HEK293 (cell line): ENCODE measurements around the gene ZFP1.

Experiments used
- CTCF ChIA-PET: fragments of 350-600 bp; formaldehyde crosslinking; extraction: SDS; loops from one replicate; lab custom pipeline; 2021; ENCODE audit warnings: antibody characterized with exemption; lab: Yijun Ruan, JAX
- POLR2A ChIA-PET: fragments of 300-600 bp; formaldehyde crosslinking; extraction: SDS; loops from one replicate; lab custom pipeline; 2020; ENCODE audit warnings: antibody characterized with exemption, inconsistent platforms; lab: Yijun Ruan, JAX
- H3K27ac ChIP-seq: fragments of 200-500 bp; sonication (Bioruptor generic); 2 replicates; pipeline ENCODE4 v1.5.1; 2014; ENCODE audit warnings: low read depth, low read length, control low read depth, inconsistent platforms; ENCODE audit errors: extremely low read depth
- H3K36me3 ChIP-seq, 2 experiments: fragments of 200-500 bp in 1 of 2; sonication (Bioruptor generic) in 1 of 2; 1 replicate in 1 of 2; 2 replicates in 1 of 2; pipeline ENCODE4 v1.5.1; 2014 to 2017; ENCODE audit warnings: inconsistent platforms in 2 of 2, low read length in 2 of 2; ENCODE audit not compliant: control insufficient read depth in 2 of 2, insufficient read depth in 1 of 2
- H3K4me1 ChIP-seq: fragments of 200-500 bp; sonication (Bioruptor generic); 2 replicates; pipeline ENCODE4 v1.5.1; 2014; ENCODE audit warnings: mild to moderate bottlenecking, low read length, inconsistent platforms; ENCODE audit not compliant: control insufficient read depth, insufficient read depth
- H3K4me3 ChIP-seq: 2 replicates; pipeline ENCODE4 v1.5.1; 2011; ENCODE audit warnings: low read depth, mild to moderate bottlenecking, control low read depth, low read length, moderate library complexity
- H3K9me3 ChIP-seq: fragments of 200-500 bp; sonication (Bioruptor generic); 2 replicates; pipeline ENCODE4 v1.5.1; 2014; ENCODE audit warnings: low read depth, low read length, inconsistent platforms; ENCODE audit not compliant: control insufficient read depth, insufficient read depth
- EGR2 ChIP-seq: fragments of 450-650 bp; formaldehyde crosslinking; IDR thresholded peaks from 2 replicates; pipeline ENCODE4 v1.5.1; 2016; ENCODE audit warnings: low read depth, missing biosample characterization, missing genetic modification characterization
- GFI1B ChIP-seq: fragments of 450-650 bp; formaldehyde crosslinking; IDR thresholded peaks from 2 replicates; pipeline ENCODE4 v1.5.1; 2016; ENCODE audit warnings: missing biosample characterization, missing genetic modification characterization
- INSM2 ChIP-seq: fragments of 450-650 bp; formaldehyde crosslinking; IDR thresholded peaks from 2 replicates; pipeline ENCODE4 v1.5.1; 2016; ENCODE audit warnings: missing biosample characterization, missing genetic modification characterization
- SCRT2 ChIP-seq: fragments of 450-650 bp; formaldehyde crosslinking; IDR thresholded peaks from 2 replicates; pipeline ENCODE4 v1.5.1; 2016; ENCODE audit warnings: missing biosample characterization, missing genetic modification characterization
- YY2 ChIP-seq: fragments of 450-650 bp; formaldehyde crosslinking; IDR thresholded peaks from 2 replicates; pipeline ENCODE4 v1.5.1; 2016; ENCODE audit warnings: missing biosample characterization, missing genetic modification characterization
- ZBTB8A ChIP-seq: fragments of 450-650 bp; formaldehyde crosslinking; IDR thresholded peaks from 2 replicates; pipeline ENCODE4 v1.5.1; 2016; ENCODE audit warnings: missing biosample characterization, missing genetic modification characterization
- ZNF549 ChIP-seq: fragments of 450-650 bp; IDR thresholded peaks from 2 replicates; pipeline ENCODE4 v1.5.1; 2018; ENCODE audit warnings: missing biosample characterization, missing genetic modification characterization, mild to moderate bottlenecking, inconsistent platforms, moderate library complexity
- ZNF571 ChIP-seq: fragments of 450-650 bp; formaldehyde crosslinking; IDR thresholded peaks from 2 replicates; pipeline ENCODE4 v1.5.0; 2017; ENCODE audit warnings: missing biosample characterization, missing genetic modification characterization
- ZNF792 ChIP-seq: fragments of 450-650 bp; formaldehyde crosslinking; IDR thresholded peaks from 2 replicates; pipeline ENCODE4 v1.5.1; 2016; ENCODE audit warnings: missing biosample characterization, missing genetic modification characterization
- ZSCAN4 ChIP-seq: fragments of 450-650 bp; formaldehyde crosslinking; IDR thresholded peaks from 2 replicates; pipeline ENCODE4 v1.5.1; 2017; ENCODE audit warnings: missing biosample characterization, missing genetic modification characterization
- TF ChIP-seq, protein P1 (sequence below): fragments of 450-650 bp; formaldehyde crosslinking; IDR thresholded peaks from 2 replicates; pipeline ENCODE4 v1.5.1; 2016; ENCODE audit warnings: missing biosample characterization, missing genetic modification characterization
- TF ChIP-seq, protein P2 (sequence below): fragments of 450-650 bp; formaldehyde crosslinking; IDR thresholded peaks from 2 replicates; pipeline ENCODE4 v1.5.1; 2016; ENCODE audit warnings: missing biosample characterization, missing genetic modification characterization, borderline replicate concordance
- TF ChIP-seq, protein P3 (sequence below): fragments of 450-650 bp; formaldehyde crosslinking; IDR thresholded peaks from 2 replicates; pipeline ENCODE4; 2016; ENCODE audit warnings: missing biosample characterization, missing genetic modification characterization

ZFP1 gene

DNA sequence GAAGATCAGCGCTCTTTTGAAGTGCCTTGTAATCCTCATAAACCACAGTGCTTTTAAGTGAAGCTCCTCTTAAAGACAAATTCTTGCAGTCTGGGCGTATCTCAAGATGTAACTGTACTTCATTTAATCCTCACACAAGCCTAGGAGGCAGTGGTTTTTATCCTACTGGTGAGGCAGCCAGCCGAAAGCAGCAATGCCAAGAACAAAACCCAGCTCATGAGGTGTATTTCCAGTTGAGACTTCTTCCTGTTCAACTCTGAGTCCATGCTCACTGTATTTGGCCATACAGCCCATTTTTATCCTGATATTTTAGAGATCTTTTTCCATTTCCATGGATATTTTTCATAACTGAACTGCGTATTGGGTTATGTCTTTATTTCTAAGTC, 44.9 kb downstream of the ZFP1 start:
- Histone ChIP-seq H3K36me3 (no peaks in the 10 kb centered on the region), H3K27ac (no peak overlapping the region)
- CTCF ChIA-PET = no interaction called here
- TF ChIP-seq, protein P1, sequence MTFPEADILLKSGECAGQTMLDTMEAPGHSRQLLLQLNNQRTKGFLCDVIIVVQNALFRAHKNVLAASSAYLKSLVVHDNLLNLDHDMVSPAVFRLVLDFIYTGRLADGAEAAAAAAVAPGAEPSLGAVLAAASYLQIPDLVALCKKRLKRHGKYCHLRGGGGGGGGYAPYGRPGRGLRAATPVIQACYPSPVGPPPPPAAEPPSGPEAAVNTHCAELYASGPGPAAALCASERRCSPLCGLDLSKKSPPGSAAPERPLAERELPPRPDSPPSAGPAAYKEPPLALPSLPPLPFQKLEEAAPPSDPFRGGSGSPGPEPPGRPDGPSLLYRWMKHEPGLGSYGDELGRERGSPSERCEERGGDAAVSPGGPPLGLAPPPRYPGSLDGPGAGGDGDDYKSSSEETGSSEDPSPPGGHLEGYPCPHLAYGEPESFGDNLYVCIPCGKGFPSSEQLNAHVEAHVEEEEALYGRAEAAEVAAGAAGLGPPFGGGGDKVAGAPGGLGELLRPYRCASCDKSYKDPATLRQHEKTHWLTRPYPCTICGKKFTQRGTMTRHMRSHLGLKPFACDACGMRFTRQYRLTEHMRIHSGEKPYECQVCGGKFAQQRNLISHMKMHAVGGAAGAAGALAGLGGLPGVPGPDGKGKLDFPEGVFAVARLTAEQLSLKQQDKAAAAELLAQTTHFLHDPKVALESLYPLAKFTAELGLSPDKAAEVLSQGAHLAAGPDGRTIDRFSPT (tag by site-specific recombination) = no peak
- TF ChIP-seq ZNF549 (tag by site-specific recombination) (no peak), GFI1B (no peak), SCRT2 (tag by site-specific recombination) (no peak), ZBTB8A (tag by site-specific recombination) (no peak), INSM2 (tag by site-specific recombination) (no peak), ZNF792 (tag by site-specific recombination) (no peak), YY2 (tag by site-specific recombination) (no peak), ZSCAN4 (tag by site-specific recombination) (no peak), ZNF571 (tag by site-specific recombination) (no peak), EGR2 (no peak)
- TF ChIP-seq, protein P2, sequence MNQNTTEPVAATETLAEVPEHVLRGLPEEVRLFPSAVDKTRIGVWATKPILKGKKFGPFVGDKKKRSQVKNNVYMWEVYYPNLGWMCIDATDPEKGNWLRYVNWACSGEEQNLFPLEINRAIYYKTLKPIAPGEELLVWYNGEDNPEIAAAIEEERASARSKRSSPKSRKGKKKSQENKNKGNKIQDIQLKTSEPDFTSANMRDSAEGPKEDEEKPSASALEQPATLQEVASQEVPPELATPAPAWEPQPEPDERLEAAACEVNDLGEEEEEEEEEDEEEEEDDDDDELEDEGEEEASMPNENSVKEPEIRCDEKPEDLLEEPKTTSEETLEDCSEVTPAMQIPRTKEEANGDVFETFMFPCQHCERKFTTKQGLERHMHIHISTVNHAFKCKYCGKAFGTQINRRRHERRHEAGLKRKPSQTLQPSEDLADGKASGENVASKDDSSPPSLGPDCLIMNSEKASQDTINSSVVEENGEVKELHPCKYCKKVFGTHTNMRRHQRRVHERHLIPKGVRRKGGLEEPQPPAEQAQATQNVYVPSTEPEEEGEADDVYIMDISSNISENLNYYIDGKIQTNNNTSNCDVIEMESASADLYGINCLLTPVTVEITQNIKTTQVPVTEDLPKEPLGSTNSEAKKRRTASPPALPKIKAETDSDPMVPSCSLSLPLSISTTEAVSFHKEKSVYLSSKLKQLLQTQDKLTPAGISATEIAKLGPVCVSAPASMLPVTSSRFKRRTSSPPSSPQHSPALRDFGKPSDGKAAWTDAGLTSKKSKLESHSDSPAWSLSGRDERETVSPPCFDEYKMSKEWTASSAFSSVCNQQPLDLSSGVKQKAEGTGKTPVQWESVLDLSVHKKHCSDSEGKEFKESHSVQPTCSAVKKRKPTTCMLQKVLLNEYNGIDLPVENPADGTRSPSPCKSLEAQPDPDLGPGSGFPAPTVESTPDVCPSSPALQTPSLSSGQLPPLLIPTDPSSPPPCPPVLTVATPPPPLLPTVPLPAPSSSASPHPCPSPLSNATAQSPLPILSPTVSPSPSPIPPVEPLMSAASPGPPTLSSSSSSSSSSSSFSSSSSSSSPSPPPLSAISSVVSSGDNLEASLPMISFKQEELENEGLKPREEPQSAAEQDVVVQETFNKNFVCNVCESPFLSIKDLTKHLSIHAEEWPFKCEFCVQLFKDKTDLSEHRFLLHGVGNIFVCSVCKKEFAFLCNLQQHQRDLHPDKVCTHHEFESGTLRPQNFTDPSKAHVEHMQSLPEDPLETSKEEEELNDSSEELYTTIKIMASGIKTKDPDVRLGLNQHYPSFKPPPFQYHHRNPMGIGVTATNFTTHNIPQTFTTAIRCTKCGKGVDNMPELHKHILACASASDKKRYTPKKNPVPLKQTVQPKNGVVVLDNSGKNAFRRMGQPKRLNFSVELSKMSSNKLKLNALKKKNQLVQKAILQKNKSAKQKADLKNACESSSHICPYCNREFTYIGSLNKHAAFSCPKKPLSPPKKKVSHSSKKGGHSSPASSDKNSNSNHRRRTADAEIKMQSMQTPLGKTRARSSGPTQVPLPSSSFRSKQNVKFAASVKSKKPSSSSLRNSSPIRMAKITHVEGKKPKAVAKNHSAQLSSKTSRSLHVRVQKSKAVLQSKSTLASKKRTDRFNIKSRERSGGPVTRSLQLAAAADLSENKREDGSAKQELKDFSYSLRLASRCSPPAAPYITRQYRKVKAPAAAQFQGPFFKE = no peak
- TF ChIP-seq, protein P3, sequence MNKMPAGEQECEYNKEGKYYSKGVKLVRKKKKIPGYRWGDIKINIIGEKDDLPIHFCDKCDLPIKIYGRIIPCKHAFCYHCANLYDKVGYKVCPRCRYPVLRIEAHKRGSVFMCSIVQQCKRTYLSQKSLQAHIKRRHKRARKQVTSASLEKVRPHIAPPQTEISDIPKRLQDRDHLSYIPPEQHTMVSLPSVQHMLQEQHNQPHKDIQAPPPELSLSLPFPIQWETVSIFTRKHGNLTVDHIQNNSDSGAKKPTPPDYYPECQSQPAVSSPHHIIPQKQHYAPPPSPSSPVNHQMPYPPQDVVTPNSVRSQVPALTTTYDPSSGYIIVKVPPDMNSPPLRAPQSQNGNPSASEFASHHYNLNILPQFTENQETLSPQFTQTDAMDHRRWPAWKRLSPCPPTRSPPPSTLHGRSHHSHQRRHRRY (tag by site-specific recombination) = no peak
- TF ChIP-seq, all 188 proteins: peak for 0
- H3K4me3 ChIP-seq = no peak overlapping the region
- POLR2A ChIA-PET = no interaction called here
- no peaks in the 10 kb centered on the region for H3K9me3 ChIP-seq
- no peaks in the 10 kb centered on the region for H3K4me1 ChIP-seq
